ENCODE data around the gene ID1.

GRCh38 chr20:31638816-31639215 lies 33.7 kb downstream of the ID1 start:
- TF ChIP-seq CTCF (IDR thresholded peaks at IDR 0.05 in 2 of 3, conservative IDR thresholded peaks at IDR 0.05 in 1 of 3; ENCODE audit: control insufficient read depth in 2 of 3, extremely low read depth in 1 of 3, insufficient read depth in 1 of 3, low read depth in 3 of 3, low read length in 3 of 3) (no peak), ZBTB33 (IDR thresholded peaks at IDR 0.05) (no peak), CHD2 (IDR thresholded peaks at IDR 0.05; ENCODE audit: borderline replicate concordance, low read depth, low read length) (no peak), CHD4 (IDR thresholded peaks at IDR 0.05) (no peak), ZSCAN29 (IDR thresholded peaks at IDR 0.05) (no peak), TCF3 (IDR thresholded peaks at IDR 0.05; ENCODE audit: borderline replicate concordance, insufficient read depth, low read depth, low read length) (no peak), POLR2A (IDR thresholded peaks at IDR 0.05; ENCODE audit: low read depth, low read length) (no peak), RAD21 (IDR thresholded peaks at IDR 0.05; ENCODE audit: insufficient read depth, low read depth, low read length) (no peak), POLR2AphosphoS2 (IDR thresholded peaks at IDR 0.05; ENCODE audit: low read depth, low read length) (no peak)
